IPS DF 6.9 (cell line): Measurements from ENCODE around the gene GP1BB.

Experiments used
- DNase-seq: peaks from one replicate; pipeline ENCODE4 v3.0.0-alpha.2; 2013; ENCODE audit warnings: low read depth, low spot score
- H3K27ac ChIP-seq: one replicate; pipeline ENCODE4 v1.5.1; 2013; ENCODE audit warnings: low read length, control low read depth
- H3K27me3 ChIP-seq: 2 replicates; pipeline ENCODE4 v1.6.1; 2013; ENCODE audit warnings: mild to moderate bottlenecking, low read length; ENCODE audit not compliant: control insufficient read depth, insufficient read depth
- H3K36me3 ChIP-seq: 2 replicates; pipeline ENCODE4 v1.6.1; 2013; ENCODE audit warnings: low read length; ENCODE audit not compliant: control insufficient read depth, insufficient read depth
- H3K4me1 ChIP-seq: 2 replicates; pipeline ENCODE4 v1.6.1; 2013; ENCODE audit warnings: low read length; ENCODE audit not compliant: control insufficient read depth, insufficient read depth
- H3K4me3 ChIP-seq: 2 replicates; pipeline ENCODE4 v1.5.1; 2013; ENCODE audit warnings: mild to moderate bottlenecking, low read length
- H3K9me3 ChIP-seq: 2 replicates; pipeline ENCODE4 v1.6.1; 2013; ENCODE audit warnings: low read length, inconsistent platforms; ENCODE audit not compliant: control insufficient read depth, insufficient read depth
- WGBS: extraction: QIAGEN DNeasy Blood & Tissue Kit; methylation state at CpG from one replicate; pipeline ENCODE4 v1.1.7; 2013; ENCODE audit warnings: mixed read lengths, missing lambda C conversion rate; ENCODE audit not compliant: insufficient read length, insufficient coverage; 5-methylcytosine and 5-hydroxymethylcytosine counted together

GP1BB gene

GRCh38 chr22:19706661-19707151 lies 16.6 kb upstream of the GP1BB start:
- Histone ChIP-seq H3K27ac (no peak overlapping the region), H3K4me1 (peaks cover 14% of the 10 kb centered on the region), H3K27me3 (no peaks in the 10 kb centered on the region), H3K9me3 (no peaks in the 10 kb centered on the region), H3K4me3 (no peak overlapping the region), H3K36me3 (no peaks in the 10 kb centered on the region)
- WGBS, result no CpG with 5 or more reads among the region's 7 CpGs
- DNase-seq, result no peak

- Histone ChIP-seq H3K4me3 (no peak overlapping the region), H3K4me1 (peaks cover 14% of the 10 kb centered on the region), H3K36me3 (no peaks in the 10 kb centered on the region), H3K27ac (no peak overlapping the region), H3K9me3 (no peaks in the 10 kb centered on the region), H3K27me3 (no peaks in the 10 kb centered on the region)
- DNase-seq, result no peak
- no CpG with 5 or more reads among the region's 24 CpGs for WGBS
Observed at GRCh38 chr22:19707347-19708290, 15.7 kb upstream of the GP1BB start.

GRCh38 chr22:19708321-19709011 lies 14.9 kb upstream of the GP1BB start:
- no peaks in the 10 kb centered on the region for H3K9me3 ChIP-seq
- H3K36me3 ChIP-seq, result no peaks in the 10 kb centered on the region
- no peak overlapping the region for H3K27ac ChIP-seq
- DNase-seq, result no peak
- H3K4me3 ChIP-seq, result no peak overlapping the region
- H3K27me3 ChIP-seq, result peaks cover under 1% of the 10 kb centered on the region; the same call in 1 of the 2 replicates
- no CpG with 5 or more reads among the region's 20 CpGs for WGBS
- peaks cover 14% of the 10 kb centered on the region for H3K4me1 ChIP-seq

GRCh38 chr22:19709063-19709769 lies 14.1 kb upstream of the GP1BB start:
- Histone ChIP-seq H3K27me3 (peaks cover 5% of the 10 kb centered on the region; the same call in 1 of the 2 replicates), H3K4me3 (no peak overlapping the region), H3K4me1 (peaks cover 17% of the 10 kb centered on the region), H3K36me3 (no peaks in the 10 kb centered on the region; the same call in 1 of the 2 replicates), H3K9me3 (no peaks in the 10 kb centered on the region), H3K27ac (no peak overlapping the region)
- no peak for DNase-seq
- no CpG with 5 or more reads among the region's 19 CpGs for WGBS

- no peak overlapping the region for H3K4me3 ChIP-seq
- no peaks in the 10 kb centered on the region; the same call in 1 of the 2 replicates for H3K36me3 ChIP-seq
- WGBS, result no CpG with 5 or more reads among the region's 19 CpGs
- H3K9me3 ChIP-seq, result no peaks in the 10 kb centered on the region
- peaks cover 11% of the 10 kb centered on the region for H3K4me1 ChIP-seq
- no peak overlapping the region for H3K27ac ChIP-seq
- DNase-seq, result no peak
- H3K27me3 ChIP-seq, result peaks cover 5% of the 10 kb centered on the region; the same call in 1 of the 2 replicates
Observed at GRCh38 chr22:19710020-19710768, 13.1 kb upstream of the GP1BB start.

GRCh38 chr22:19710769-19711106 lies 12.6 kb upstream of the GP1BB start:
- DNase-seq, result no peak
- Histone ChIP-seq H3K27me3 (peaks cover 5% of the 10 kb centered on the region; the same call in 1 of the 2 replicates), H3K27ac (no peak overlapping the region), H3K36me3 (no peaks in the 10 kb centered on the region; the same call in 1 of the 2 replicates), H3K9me3 (no peaks in the 10 kb centered on the region), H3K4me1 (peaks cover 9% of the 10 kb centered on the region), H3K4me3 (no peak overlapping the region)
- WGBS, result no CpG with 5 or more reads among the region's 6 CpGs

- peaks cover 5% of the 10 kb centered on the region; the same call in 1 of the 2 replicates for H3K27me3 ChIP-seq
- no peaks in the 10 kb centered on the region; the same call in 1 of the 2 replicates for H3K36me3 ChIP-seq
- H3K4me1 ChIP-seq, result peaks cover 9% of the 10 kb centered on the region
- H3K4me3 ChIP-seq, result no peak overlapping the region
- H3K27ac ChIP-seq, result no peak overlapping the region
- H3K9me3 ChIP-seq, result no peaks in the 10 kb centered on the region
- WGBS, result no CpG with 5 or more reads among the region's 13 CpGs
- no peak for DNase-seq
Observed at GRCh38 chr22:19713245-19713644, 10.1 kb upstream of the GP1BB start.

GRCh38 chr22:19713650-19714311 lies 9.6 kb upstream of the GP1BB start:
- no peak overlapping the region for H3K27ac ChIP-seq
- peaks cover 9% of the 10 kb centered on the region for H3K4me1 ChIP-seq
- H3K27me3 ChIP-seq, result peaks cover 9% of the 10 kb centered on the region; the same call in 1 of the 2 replicates
- peak overlapping the region; percentile 11; the same call in 1 of the 2 replicates for H3K4me3 ChIP-seq
- H3K9me3 ChIP-seq, result no peaks in the 10 kb centered on the region
- no peaks in the 10 kb centered on the region; the same call in 1 of the 2 replicates for H3K36me3 ChIP-seq
- no CpG with 5 or more reads among the region's 38 CpGs for WGBS
- no peak for DNase-seq
